GM10266 (cell line): Measurements from ENCODE around the gene MANSC4.

Source experiments
- DNase-seq: peaks from one replicate; pipeline ENCODE4 v3.0.0; 2012; ENCODE audit errors: extremely low spot score
- CTCF ChIP-seq: IDR thresholded peaks from 2 replicates; pipeline ENCODE4 v1.5.1; 2012; ENCODE audit warnings: mild to moderate bottlenecking, low read depth; ENCODE audit not compliant: control insufficient read depth, insufficient read depth; ENCODE audit errors: missing control alignments

The MANSC4 gene

GRCh38 chr12:27785882-27786570 lies 6.0 kb upstream of the MANSC4 start:
- no peak for DNase-seq
- no peak for TF ChIP-seq CTCF

GRCh38 chr12:27782481-27782880 lies 2.4 kb upstream of the MANSC4 start:
- TF ChIP-seq CTCF = no peak
- no peak for DNase-seq

- no peak for DNase-seq
- no peak for TF ChIP-seq CTCF
Observed at GRCh38 chr12:27781680-27782079, 1.6 kb upstream of the MANSC4 start.

GRCh38 chr12:27780612-27781408 lies 774 bp upstream of the MANSC4 start:
- TF ChIP-seq CTCF = no peak
- DNase-seq = no peak

GRCh38 chr12:27779416-27779919 lies 568 bp downstream of the MANSC4 start:
- TF ChIP-seq CTCF = no peak
- peak; percentile 37 for DNase-seq

- TF ChIP-seq CTCF = no peak
- no peak for DNase-seq
Observed at GRCh38 chr12:27778206-27778605, 1.8 kb downstream of the MANSC4 start.

- DNase-seq = no peak
- TF ChIP-seq CTCF = no peak
Observed at GRCh38 chr12:27777141-27777540, 2.9 kb downstream of the MANSC4 start.
